Astrocyte (in vitro differentiated cells and primary cell): ENCODE data around the gene ZNF593. TPM values are rescaled to one million over a fixed set of nuclear protein-coding genes. Genes with fewer than 3 reads are reported as not detected.

Experiments used
- DNase-seq: peaks from one replicate; pipeline ENCODE4 v3.0.0-alpha.2; 2010; ENCODE audit warnings: low read depth
- FAIRE-seq: peaks from 2 replicates; lab custom pipeline; 2011; peaks lifted over from hg19 to GRCh38; lab: Jason Lieb, UNC
- H2AFZ ChIP-seq: 2 replicates; pipeline ENCODE4 v1.6.0; 2012; ENCODE audit warnings: low read depth, low read length, inconsistent platforms
- H3K27ac ChIP-seq: 2 replicates; pipeline ENCODE4 v1.5.1; 2011; ENCODE audit warnings: low read depth, low read length, inconsistent platforms
- H3K27me3 ChIP-seq: 2 replicates; pipeline ENCODE4 v1.6.0; 2011; ENCODE audit warnings: low read length, inconsistent platforms; ENCODE audit not compliant: insufficient read depth
- H3K36me3 ChIP-seq: 2 replicates; pipeline ENCODE4 v1.5.1; 2011; ENCODE audit warnings: low read length, inconsistent platforms; ENCODE audit not compliant: insufficient read depth
- H3K4me1 ChIP-seq: 2 replicates; pipeline ENCODE4 v1.5.1; 2011; ENCODE audit warnings: low read length, inconsistent platforms; ENCODE audit not compliant: insufficient read depth
- H3K4me2 ChIP-seq: 2 replicates; pipeline ENCODE4 v1.6.0; 2012; ENCODE audit warnings: low read length, inconsistent platforms
- H3K4me3 ChIP-seq: 2 replicates; pipeline ENCODE4 v1.5.1; 2011; ENCODE audit warnings: low read depth, mild to moderate bottlenecking, low read length, inconsistent platforms; ENCODE audit not compliant: insufficient read depth
- H3K79me2 ChIP-seq: 2 replicates; pipeline ENCODE4 v1.6.0; 2012; ENCODE audit warnings: mild to moderate bottlenecking, low read length, inconsistent platforms; ENCODE audit not compliant: insufficient read depth
- H3K9ac ChIP-seq: 2 replicates; pipeline ENCODE4 v1.6.0; 2012; ENCODE audit warnings: mild to moderate bottlenecking, low read length, inconsistent platforms
- H3K9me3 ChIP-seq: 2 replicates; pipeline ENCODE4 v1.5.1; 2012; ENCODE audit warnings: low read depth, mild to moderate bottlenecking, low read length, inconsistent platforms; ENCODE audit not compliant: insufficient read depth
- H4K20me1 ChIP-seq: 2 replicates; pipeline ENCODE4 v1.6.0; 2012; ENCODE audit warnings: low read length, inconsistent platforms; ENCODE audit not compliant: insufficient read depth
- H3K27ac Mint-ChIP-seq: one replicate; pipeline ENCODE4 v1.8.0; 2021; ENCODE audit warnings: mild to moderate bottlenecking, mixed read lengths; ENCODE audit not compliant: unreplicated experiment
- H3K27me3 Mint-ChIP-seq: one replicate; pipeline ENCODE4 v1.8.0; 2021; ENCODE audit warnings: low read depth, mixed read lengths; ENCODE audit not compliant: unreplicated experiment
- H3K36me3 Mint-ChIP-seq: one replicate; pipeline ENCODE4 v1.8.0; 2021; ENCODE audit warnings: low read depth, mixed read lengths; ENCODE audit not compliant: unreplicated experiment
- H3K4me1 Mint-ChIP-seq: one replicate; pipeline ENCODE4 v1.8.0; 2021; ENCODE audit warnings: low read depth, mixed read lengths; ENCODE audit not compliant: unreplicated experiment
- H3K4me3 Mint-ChIP-seq: one replicate; pipeline ENCODE4 v1.8.0; 2021; ENCODE audit warnings: mild to moderate bottlenecking, moderate library complexity, mixed read lengths; ENCODE audit not compliant: unreplicated experiment
- H3K9me3 Mint-ChIP-seq: one replicate; pipeline ENCODE4 v1.8.0; 2021; ENCODE audit warnings: mild to moderate bottlenecking, mixed read lengths; ENCODE audit not compliant: unreplicated experiment
- CTCF ChIP-seq: IDR thresholded peaks from 2 replicates; pipeline ENCODE4 v1.5.1; 2011; ENCODE audit warnings: low read depth, mild to moderate bottlenecking, inconsistent platforms, low read length, moderate library complexity; ENCODE audit not compliant: insufficient read depth
- EZH2 ChIP-seq: IDR thresholded peaks from 2 replicates; pipeline ENCODE4 v1.6.1; 2012; ENCODE audit warnings: mild to moderate bottlenecking, low read length, inconsistent platforms; ENCODE audit not compliant: insufficient read depth
- total RNA-seq: library from RNA; stranded (reverse); gene quantifications from 2 replicates; pipeline ENCODE4 v1.2.1, GENCODE V29; 2021

Gene ZNF593
- total RNA-seq, 1 donor from 2014 or later: 34.4 TPM

- no peak for DNase-seq
- Mint-ChIP-seq H3K9me3 (peaks cover 5% of the 10 kb centered on the region), H3K36me3 (peaks cover 5% of the 10 kb centered on the region), H3K27me3 (peaks cover 20% of the 10 kb centered on the region), H3K4me3 (no peak overlapping the region), H3K4me1 (no peaks in the 10 kb centered on the region), H3K27ac (no peak overlapping the region)
- Histone ChIP-seq H3K4me1 (no peaks in the 10 kb centered on the region), H3K9me3 (no peaks in the 10 kb centered on the region), H3K27me3 (peaks cover 8% of the 10 kb centered on the region), H2AFZ (no peak overlapping the region), H3K36me3 (no peaks in the 10 kb centered on the region), H3K4me2 (no peak overlapping the region), H3K27ac (no peak overlapping the region), H4K20me1 (no peaks in the 10 kb centered on the region), H3K4me3 (no peak overlapping the region), H3K9ac (no peak overlapping the region), H3K79me2 (no peaks in the 10 kb centered on the region)
- FAIRE-seq: no peak
- no peak for TF ChIP-seq CTCF
- no peak for TF ChIP-seq EZH2
Observed at GRCh38 chr1:26189331-26189730, 19.6 kb downstream of the ZNF593 start.

- Histone ChIP-seq H3K4me3 (no peak overlapping the region), H3K27ac (no peak overlapping the region), H3K79me2 (no peaks in the 10 kb centered on the region), H3K36me3 (no peaks in the 10 kb centered on the region), H3K9me3 (no peaks in the 10 kb centered on the region), H3K27me3 (peaks cover 10% of the 10 kb centered on the region), H3K4me1 (no peaks in the 10 kb centered on the region), H2AFZ (no peak overlapping the region), H3K9ac (no peak overlapping the region), H4K20me1 (no peaks in the 10 kb centered on the region), H3K4me2 (no peak overlapping the region)
- no peak overlapping the region for H3K4me3 Mint-ChIP-seq
- peaks cover 5% of the 10 kb centered on the region for H3K9me3 Mint-ChIP-seq
- DNase-seq (no peak), FAIRE-seq (no peak)
- TF ChIP-seq CTCF (no peak), EZH2 (no peak)
- no peaks in the 10 kb centered on the region for H3K4me1 Mint-ChIP-seq
- peaks cover 23% of the 10 kb centered on the region for H3K27me3 Mint-ChIP-seq
- peaks cover 5% of the 10 kb centered on the region for H3K36me3 Mint-ChIP-seq
- H3K27ac Mint-ChIP-seq: no peak overlapping the region
Observed at GRCh38 chr1:26189751-26190275, 20.1 kb downstream of the ZNF593 start.

- no peaks in the 10 kb centered on the region for H3K36me3 ChIP-seq
- Mint-ChIP-seq H3K4me1 (no peaks in the 10 kb centered on the region), H3K27ac (no peak within 1 kb of the TSS), H3K9me3 (peaks cover 5% of the 10 kb centered on the region), H3K36me3 (peaks cover 5% of the 10 kb centered on the region), H3K4me3 (no peak within 1 kb of the TSS), H3K27me3 (peaks cover 26% of the 10 kb centered on the region)
- no peak within 1 kb of the TSS for H2AFZ ChIP-seq
- no peak within 1 kb of the TSS for H3K9ac ChIP-seq
- no peaks in the 10 kb centered on the region for H3K79me2 ChIP-seq
- DNase-seq (no peak), FAIRE-seq (no peak)
- H3K9me3 ChIP-seq: no peaks in the 10 kb centered on the region
- no peak within 1 kb of the TSS for H3K27ac ChIP-seq
- no peak within 1 kb of the TSS for H3K4me2 ChIP-seq
- H3K4me3 ChIP-seq: no peak within 1 kb of the TSS
- H4K20me1 ChIP-seq: no peaks in the 10 kb centered on the region
- H3K4me1 ChIP-seq: no peaks in the 10 kb centered on the region
- H3K27me3 ChIP-seq: peaks cover 10% of the 10 kb centered on the region
- TF ChIP-seq EZH2 (no peak), CTCF (no peak)
Observed at GRCh38 chr1:26190373-26190987, 20.8 kb downstream of the ZNF593 start, which contains the start of gene CATSPER4. Gene CATSPER4, plus strand, starts transcription at chr1:26190602. Its CDS starts 26 bp downstream, at chr1:26190628.
